Ovary (tissue), 9 donors: ENCODE data around the gene HPCAL1. TPM values are rescaled to one million over a fixed set of nuclear protein-coding genes. Genes with fewer than 3 reads are reported as not detected.

Experiments
- DNase-seq, 5 donors: peaks; one replicate each; pipeline ENCODE4 v3.0.0-alpha.2; 2019 to 2020
- H3K27ac ChIP-seq, 2 donors: fragments of 200-600 bp; one replicate each; pipeline versions ENCODE4 v1.5.1 to v1.8.0; 2019 to 2022
- H3K27me3 ChIP-seq: fragments of 200-600 bp; one replicate; pipeline ENCODE4 v1.8.0; 2022
- H3K36me3 ChIP-seq: fragments of 200-600 bp; sonication (generic); one replicate; pipeline ENCODE4 v1.5.1; 2019
- H3K4me1 ChIP-seq: one replicate; pipeline ENCODE4 v1.8.1; 2013; ENCODE audit warnings: mild to moderate bottlenecking, moderate library complexity; ENCODE audit not compliant: insufficient read depth
- H3K4me3 ChIP-seq: fragments of 200-600 bp; sonication (generic); one replicate; pipeline ENCODE4 v1.5.1; 2017
- H3K9me3 ChIP-seq, 2 donors: fragments of 200-600 bp in 1 of 2; sonication (generic) in 1 of 2; one replicate each; pipeline versions ENCODE4 v1.5.1 to v1.8.1; 2013 to 2019; ENCODE audit warnings: mild to moderate bottlenecking in 1 of 2, moderate library complexity in 1 of 2
- EP300 ChIP-seq: sonication (generic); formaldehyde crosslinking; IDR thresholded peaks from one replicate; pipeline ENCODE4 v1.6.1; 2017; ENCODE audit warnings: antibody characterized with exemption
- POLR2A ChIP-seq: fragments of 450-650 bp; IDR thresholded peaks from one replicate; pipeline ENCODE4 v1.6.1; 2017; ENCODE audit warnings: antibody characterized with exemption, mild to moderate bottlenecking, moderate library complexity
- WGBS, 3 donors: extraction: QIAGEN DNeasy Blood & Tissue Kit in 1 of 3; methylation state at CpG; one replicate each; pipeline versions ENCODE4 v1.1.5 to v1.1.7; 2013 to 2017; 5-methylcytosine and 5-hydroxymethylcytosine counted together
- intact Hi-C, 4 donors: fragments of 100-400 bp; cut with DNase I; formaldehyde crosslinking; loops; one replicate each; pipeline versions ENCODE4 v1.11.0 to v1.15.1; 2022 to 2023
- polyA plus RNA-seq, 2 donors: library from polyadenylated mRNA; stranded (reverse); fragments of 200-250 nt in 1 of 2; fragments of 350-450 nt in 1 of 2; fragmentation: Illumina TruSeq in 1 of 2; extraction: RNeasy Lipid Tissue Mini Kit (QIAGEN cat#74804) in 1 of 2; gene quantifications; one replicate each; pipeline ENCODE4 v1.2.3, GENCODE V29; 2013 to 2014
- total RNA-seq, 7 donors: library from RNA; depleted of rRNA in 2 of 7; stranded (reverse); fragments of >200 nt in 2 of 7; fragmentation: NEBNext Ultra II Directional in 3 of 7; extraction: Animal tissue kit (Norgen Biotek cat#: 25700) in 3 of 7; gene quantifications; one replicate each; pipeline versions ENCODE4 v1.1.0 to v1.2.4, GENCODE V29; 2016 to 2023
- TF ChIP-seq, protein P1 (sequence below), 3 donors: fragments of 450-650 bp in 2 of 3; fragments of 200-600 bp in 1 of 3; IDR thresholded peaks; one replicate each; pipeline versions ENCODE4 v1.5.1 to v1.8.0; 2016 to 2022; ENCODE audit warnings: antibody characterized with exemption in 3 of 3, mild to moderate bottlenecking in 1 of 3
- donor health status: DM: no; HTN: no; CAD: no; lungs with moderate emphysema.
- donor health status: DM: no; HTN: no; CAD: no.
- donor health status: Bipolar disorder and iron deficiency.
- donor health status: DM: yes; HTN: yes; CAD: no.
- donor health status: DM: no; HTN: no; CAD: no.
- donor health status: DM: yes; HTN: yes; CAD: no.

The HPCAL1 gene
- total and polyA plus RNA-seq, 9 donors: 11.4 to 69.5 (median 18.5) TPM

DNA sequence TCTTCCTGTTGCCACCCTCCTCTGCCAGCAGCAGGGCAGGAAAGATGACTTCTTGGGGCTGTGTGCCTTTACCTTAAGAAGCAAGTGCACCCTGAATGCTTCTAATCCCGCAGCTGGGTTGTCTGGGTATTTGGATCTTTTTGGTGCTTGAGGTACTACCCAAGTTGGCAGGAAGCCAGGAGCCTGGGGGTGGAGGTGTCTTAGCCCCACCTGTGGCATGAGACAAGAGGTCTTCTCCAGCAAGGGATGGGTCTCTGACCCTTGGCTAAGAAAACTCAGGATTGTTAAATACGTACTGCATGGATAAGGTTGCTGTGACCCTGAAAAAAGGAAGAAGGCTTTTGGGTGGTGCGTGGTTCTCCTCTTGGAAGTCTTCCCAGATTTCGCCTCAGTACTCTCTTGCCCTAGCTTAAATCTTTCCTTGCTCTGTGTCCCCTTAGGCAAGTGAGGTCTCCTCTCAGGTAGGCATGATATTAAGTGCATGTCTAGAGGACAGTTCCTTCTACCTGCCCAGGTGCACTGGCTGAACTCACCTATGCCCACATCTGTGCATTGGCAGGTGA is 4.3 kb downstream of the HPCAL1 start:
- Histone ChIP-seq H3K36me3 (no peaks in the 10 kb centered on the region), H3K27ac (no peak overlapping the region), H3K9me3 (no peaks in the 10 kb centered on the region), H3K27me3 (no peaks in the 10 kb centered on the region), H3K4me3 (no peak overlapping the region), H3K4me1 (peaks cover 8% of the 10 kb centered on the region)
- intact Hi-C loops: loop anchor here in 2 of 4 donors (10.0 kb wide), 1 partner anchor 182 kb away; the partner anchor contains the start of gene RRM2 (in 2 of the 2)
- DNase-seq: no peak
- WGBS, 3 donors: 53 to 76% (median 56%) methylated on average over 4 of the region's 4 CpGs
- TF ChIP-seq EP300 (no peak), POLR2A (no peak)
- TF ChIP-seq, protein P1, sequence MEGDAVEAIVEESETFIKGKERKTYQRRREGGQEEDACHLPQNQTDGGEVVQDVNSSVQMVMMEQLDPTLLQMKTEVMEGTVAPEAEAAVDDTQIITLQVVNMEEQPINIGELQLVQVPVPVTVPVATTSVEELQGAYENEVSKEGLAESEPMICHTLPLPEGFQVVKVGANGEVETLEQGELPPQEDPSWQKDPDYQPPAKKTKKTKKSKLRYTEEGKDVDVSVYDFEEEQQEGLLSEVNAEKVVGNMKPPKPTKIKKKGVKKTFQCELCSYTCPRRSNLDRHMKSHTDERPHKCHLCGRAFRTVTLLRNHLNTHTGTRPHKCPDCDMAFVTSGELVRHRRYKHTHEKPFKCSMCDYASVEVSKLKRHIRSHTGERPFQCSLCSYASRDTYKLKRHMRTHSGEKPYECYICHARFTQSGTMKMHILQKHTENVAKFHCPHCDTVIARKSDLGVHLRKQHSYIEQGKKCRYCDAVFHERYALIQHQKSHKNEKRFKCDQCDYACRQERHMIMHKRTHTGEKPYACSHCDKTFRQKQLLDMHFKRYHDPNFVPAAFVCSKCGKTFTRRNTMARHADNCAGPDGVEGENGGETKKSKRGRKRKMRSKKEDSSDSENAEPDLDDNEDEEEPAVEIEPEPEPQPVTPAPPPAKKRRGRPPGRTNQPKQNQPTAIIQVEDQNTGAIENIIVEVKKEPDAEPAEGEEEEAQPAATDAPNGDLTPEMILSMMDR (IDR thresholded peaks at IDR 0.05): no peak

DNA sequence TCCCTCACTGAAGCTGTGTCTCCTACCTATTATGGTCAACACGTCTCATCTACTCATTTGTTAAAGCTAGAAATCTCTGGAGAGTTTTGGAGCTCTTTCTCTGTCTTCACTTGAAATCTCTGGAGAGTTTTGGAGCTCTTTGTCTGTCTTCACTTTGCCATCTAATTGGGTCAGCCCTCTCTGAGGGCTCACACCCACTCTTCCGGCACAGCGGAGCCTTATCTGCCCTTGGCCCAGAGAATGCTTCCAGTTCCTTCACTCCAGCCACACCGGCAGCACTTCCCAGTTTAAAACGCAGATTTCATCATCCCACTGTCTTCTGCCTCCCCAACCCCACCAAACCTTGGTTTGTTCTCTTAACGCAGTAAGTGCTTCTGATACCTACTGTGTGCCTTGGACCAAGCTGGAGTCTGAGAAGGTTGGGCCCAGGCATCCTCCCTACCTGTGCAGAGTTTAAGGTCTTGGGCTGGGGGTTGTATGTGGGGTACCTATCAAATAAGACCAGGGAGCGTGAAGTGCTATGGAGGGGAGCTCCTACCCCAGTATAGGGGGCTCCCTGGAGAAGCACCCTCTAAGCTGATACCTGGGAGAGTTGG is 5.0 kb downstream of the HPCAL1 start:
- Histone ChIP-seq H3K4me1 (peaks cover 8% of the 10 kb centered on the region), H3K36me3 (no peaks in the 10 kb centered on the region), H3K27ac (no peak overlapping the region), H3K4me3 (no peak overlapping the region), H3K9me3 (no peaks in the 10 kb centered on the region), H3K27me3 (no peaks in the 10 kb centered on the region)
- no peak for DNase-seq
- WGBS, 3 donors: 33 to 37% (median 34%) methylated on average over 7 of the region's 7 CpGs
- intact Hi-C loops: loop anchor here in 2 of 4 donors (10.0 kb wide), 1 partner anchor 183 kb away; the partner anchor contains the start of gene RRM2 (in 2 of the 2)
- TF ChIP-seq EP300: no peak
- TF ChIP-seq, protein P1 (IDR thresholded peaks at IDR 0.05): no peak
- TF ChIP-seq POLR2A: no peak

DNA sequence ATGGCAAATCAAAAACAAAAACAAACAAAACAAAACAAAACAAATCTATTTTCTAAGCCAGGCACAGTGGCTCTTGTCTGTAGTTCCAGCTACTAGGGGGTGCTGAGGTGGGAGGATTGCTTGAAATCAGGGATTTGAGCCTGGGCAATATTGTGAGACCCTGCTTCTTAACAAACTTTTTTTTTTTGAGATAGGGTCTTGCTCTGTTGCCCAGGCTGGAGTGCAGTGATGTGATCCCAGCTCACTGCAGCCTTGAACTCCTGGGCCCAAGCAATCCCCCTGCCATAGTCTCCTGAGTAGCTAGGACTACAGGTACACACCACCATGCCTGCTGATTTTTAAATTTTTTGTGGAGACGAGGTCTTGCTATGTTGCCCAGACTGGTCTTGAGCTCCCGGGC is 6.2 kb downstream of the HPCAL1 start:
- TF ChIP-seq EP300: no peak
- no peak for TF ChIP-seq POLR2A
- TF ChIP-seq, protein P1 (IDR thresholded peaks at IDR 0.05): no peak
- DNase-seq: no peak
- Histone ChIP-seq H3K9me3 (no peaks in the 10 kb centered on the region), H3K27ac (no peak overlapping the region), H3K4me3 (no peak overlapping the region), H3K4me1 (peaks cover 7% of the 10 kb centered on the region), H3K36me3 (no peaks in the 10 kb centered on the region), H3K27me3 (no peaks in the 10 kb centered on the region)
- intact Hi-C loops: loop anchor here in 2 of 4 donors (10.0 kb wide), 1 partner anchor 184 kb away; the partner anchor contains the start of gene RRM2 (in 2 of the 2)
- WGBS, 3 donors: 96 to 100% (median 99%) methylated on average over 2 of the region's 2 CpGs

DNA sequence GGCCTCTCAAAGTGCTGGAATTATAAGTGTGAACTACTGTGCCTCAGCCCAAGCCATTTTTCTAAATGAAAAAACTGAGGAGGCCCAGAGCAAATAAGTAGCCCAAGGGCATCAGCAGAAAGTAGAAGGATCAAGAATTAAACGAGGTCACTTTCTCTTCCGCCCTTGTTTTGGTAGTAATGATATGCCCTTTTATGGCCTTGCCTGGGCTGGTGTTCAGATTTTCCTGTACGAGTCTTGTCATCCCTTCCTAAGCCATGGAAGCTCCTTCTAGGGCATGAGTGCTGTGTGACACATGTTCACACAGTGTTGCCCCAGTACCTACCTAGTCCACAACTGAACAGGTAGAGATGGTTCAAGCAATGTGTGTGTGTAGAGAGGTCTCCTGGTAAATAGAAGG is 6.6 kb downstream of the HPCAL1 start:
- no peaks in the 10 kb centered on the region for H3K36me3 ChIP-seq
- no peak overlapping the region for H3K27ac ChIP-seq
- TF ChIP-seq POLR2A (no peak), EP300 (no peak)
- TF ChIP-seq, protein P1 (IDR thresholded peaks at IDR 0.05): no peak
- DNase-seq: no peak
- no peaks in the 10 kb centered on the region for H3K9me3 ChIP-seq
- no peaks in the 10 kb centered on the region for H3K27me3 ChIP-seq
- peaks cover 7% of the 10 kb centered on the region for H3K4me1 ChIP-seq
- WGBS, 3 donors: 57 to 59% (median 57%) methylated on average over 3 of the region's 3 CpGs
- intact Hi-C loops: loop anchor here in 2 of 4 donors (10.0 kb wide), 1 partner anchor 184 kb away; the partner anchor contains the start of gene RRM2 (in 2 of the 2)
- no peak overlapping the region for H3K4me3 ChIP-seq
